ENCODE results near the gene AP5Z1.

The AP5Z1 gene

GRCh38 chr7:4768597-4769569 is 6.5 kb upstream of the AP5Z1 start:
- no peak for DNase-seq

- no peak for DNase-seq
These were observed 5.7 kb upstream of the AP5Z1 start for GRCh38 chr7:4769761-4770160.

- no peak for DNase-seq
These were observed 4.5 kb upstream of the AP5Z1 start for GRCh38 chr7:4770886-4771285.

- DNase-seq, result no peak
These were observed 3.7 kb upstream of the AP5Z1 start for GRCh38 chr7:4771737-4772136.

DNA sequence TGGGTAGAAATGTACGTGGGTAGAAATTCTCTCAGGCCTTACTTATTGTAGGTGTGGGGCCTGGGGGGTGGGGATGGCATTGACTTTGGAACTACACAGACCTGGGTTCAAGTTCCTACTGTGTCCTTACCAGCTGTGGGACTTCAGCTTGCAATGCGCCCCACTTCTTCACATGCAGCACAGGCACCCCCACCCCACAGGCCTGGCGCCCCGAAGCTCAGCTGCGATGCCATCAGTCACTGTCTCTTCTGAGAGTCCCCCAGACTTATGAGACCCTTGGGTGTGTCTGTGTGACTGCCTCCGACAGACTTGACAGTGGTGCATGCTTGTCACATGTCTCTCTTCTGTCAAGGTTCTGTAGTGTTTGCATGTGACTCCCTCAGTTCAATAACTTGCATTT is 3.1 kb upstream of the AP5Z1 start:
- DNase-seq, result no peak

- no peak for DNase-seq
These were observed 1.4 kb upstream of the AP5Z1 start for GRCh38 chr7:4774007-4774406.

DNA sequence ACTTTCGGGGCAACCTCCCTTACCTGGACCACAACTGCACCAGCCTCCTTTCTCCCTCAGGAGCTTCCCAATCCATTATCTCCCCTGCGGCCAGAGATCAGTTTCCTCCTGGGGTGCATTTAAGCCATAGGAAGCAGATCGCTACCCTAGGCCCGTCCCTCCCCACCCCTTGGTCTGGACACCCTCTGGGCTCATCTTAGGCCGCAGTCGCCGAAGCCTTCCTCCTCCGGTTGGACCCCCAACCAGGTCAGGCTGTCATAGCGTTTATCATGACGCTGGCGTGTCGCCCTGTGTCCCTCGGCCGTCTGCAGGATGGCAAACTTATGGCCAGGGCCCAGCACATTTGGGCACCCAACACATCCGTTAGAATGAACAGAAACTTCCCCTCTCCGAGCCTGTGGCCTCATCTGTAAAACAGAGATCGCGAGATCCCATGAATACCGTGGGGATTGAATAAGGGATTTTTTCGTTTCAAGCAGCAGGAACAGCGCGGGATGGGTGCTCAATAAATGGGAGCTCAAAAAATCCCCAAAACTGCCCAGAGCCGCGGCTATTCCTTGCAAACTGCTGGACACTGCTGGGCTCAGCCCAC is 669 bp upstream of the AP5Z1 start:
- DNase-seq, result peak; percentile 62

- DNase-seq, result peak; percentile 21
These were observed 613 bp downstream of the AP5Z1 start for GRCh38 chr7:4775848-4776623.

DNA sequence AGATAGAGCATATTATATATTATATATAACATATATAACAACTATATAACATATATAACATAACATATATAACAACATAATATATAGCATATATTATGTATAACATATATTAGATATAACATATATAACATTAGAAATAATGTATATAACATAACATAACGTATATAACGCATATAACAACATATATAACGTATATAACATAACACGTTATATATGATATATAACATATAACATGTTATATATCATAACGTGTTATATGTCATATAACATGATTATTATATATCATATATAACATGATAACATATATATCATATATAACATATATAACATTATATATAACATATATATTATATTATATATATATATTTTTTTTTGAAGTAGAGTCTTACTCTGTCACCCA is 3.7 kb downstream of the AP5Z1 start:
- DNase-seq, result no peak

GRCh38 chr7:4781366-4782069 is 6.1 kb downstream of the AP5Z1 start:
- no peak for DNase-seq

DNA sequence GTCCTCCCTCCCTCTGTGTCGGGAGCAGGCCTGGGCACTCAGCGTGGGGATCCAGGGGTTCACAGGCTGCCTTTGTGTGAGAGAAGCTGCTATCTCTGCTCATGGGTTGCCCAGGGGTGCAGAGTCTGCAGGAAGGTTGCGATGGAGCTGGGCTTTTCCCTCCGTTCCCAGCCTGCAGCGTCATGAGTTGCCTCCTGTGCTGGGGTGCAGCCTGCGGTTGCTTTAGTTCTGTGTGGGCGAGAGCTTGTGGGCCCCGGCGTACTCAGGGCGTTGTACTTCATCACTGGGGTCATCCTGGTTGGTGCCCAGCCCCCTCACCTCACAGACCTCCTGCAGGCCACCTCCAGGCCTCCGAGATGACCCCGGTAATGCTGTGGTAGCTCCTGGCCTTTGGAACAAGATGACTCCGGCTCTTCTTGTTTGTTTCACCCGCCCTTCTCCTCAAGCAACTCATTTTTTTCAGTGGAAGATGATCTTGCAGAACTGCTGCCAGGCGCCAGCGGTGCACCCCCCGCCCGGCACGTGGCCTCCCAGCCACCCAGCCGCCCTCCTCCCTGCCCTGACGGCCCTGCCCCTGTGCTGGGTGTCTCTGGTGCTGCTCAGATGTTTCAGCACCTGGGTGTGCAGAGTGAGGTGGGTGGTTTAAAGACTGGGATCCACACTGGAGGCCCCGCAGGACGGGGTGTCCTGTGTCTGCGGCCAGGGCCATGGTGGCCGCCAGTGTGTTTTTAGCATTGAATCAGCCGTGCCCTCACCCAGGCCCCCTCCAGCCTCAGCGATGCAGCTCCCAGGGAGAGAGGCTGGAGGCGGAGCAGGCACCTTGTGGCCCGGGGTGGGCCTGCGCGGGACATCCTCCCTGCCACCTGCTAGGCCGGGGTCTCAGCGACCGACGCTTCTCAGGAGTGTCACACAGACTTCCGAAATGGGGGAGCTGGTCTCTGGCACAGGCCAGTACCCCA is 7.2 kb downstream of the AP5Z1 start:
- DNase-seq, result no peak

DNA sequence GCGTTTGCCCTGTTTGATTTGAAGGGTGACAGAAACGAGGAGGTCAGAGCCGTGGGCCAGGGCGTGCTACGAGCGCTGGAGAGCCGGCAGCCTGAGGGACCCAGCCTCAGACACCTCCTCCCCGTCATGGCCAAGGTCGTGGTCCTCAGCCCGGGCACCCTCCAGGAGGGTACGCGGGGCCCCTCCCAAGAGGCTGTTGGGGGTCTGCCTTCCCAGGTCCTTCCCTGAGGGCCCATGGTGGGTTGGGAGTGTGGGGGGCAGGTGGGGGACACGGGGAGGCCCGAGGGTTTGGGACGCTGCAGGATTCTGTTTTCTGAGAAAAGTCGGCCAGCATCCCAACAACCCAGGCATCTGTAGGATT is 7.8 kb downstream of the AP5Z1 start:
- no peak for DNase-seq

GRCh38 chr7:4783762-4784351 is 8.4 kb downstream of the AP5Z1 start:
- DNase-seq, result no peak

DNA sequence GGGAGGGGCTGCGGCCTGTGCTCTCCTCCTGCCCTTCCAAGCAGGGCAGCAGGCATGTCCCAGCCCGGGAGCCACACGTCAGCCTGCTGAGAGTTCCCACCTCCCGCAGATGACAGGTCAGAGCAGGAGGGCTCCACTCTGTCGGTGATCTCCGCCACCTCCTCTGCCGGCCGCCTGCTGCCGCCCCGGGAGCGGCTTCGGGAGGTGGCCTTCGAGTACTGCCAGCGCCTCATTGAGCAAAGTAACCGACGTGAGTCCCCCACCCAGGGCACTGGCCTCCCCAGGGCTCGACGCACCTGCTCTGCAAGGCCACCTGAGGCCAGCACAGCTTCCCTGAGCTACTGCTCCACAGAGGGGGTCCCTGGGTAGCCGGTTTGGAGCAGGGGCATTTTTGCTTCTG is 9.4 kb downstream of the AP5Z1 start:
- no peak for DNase-seq

- no peak for DNase-seq
These were observed 9.9 kb downstream of the AP5Z1 start for GRCh38 chr7:4785371-4785770.

DNA sequence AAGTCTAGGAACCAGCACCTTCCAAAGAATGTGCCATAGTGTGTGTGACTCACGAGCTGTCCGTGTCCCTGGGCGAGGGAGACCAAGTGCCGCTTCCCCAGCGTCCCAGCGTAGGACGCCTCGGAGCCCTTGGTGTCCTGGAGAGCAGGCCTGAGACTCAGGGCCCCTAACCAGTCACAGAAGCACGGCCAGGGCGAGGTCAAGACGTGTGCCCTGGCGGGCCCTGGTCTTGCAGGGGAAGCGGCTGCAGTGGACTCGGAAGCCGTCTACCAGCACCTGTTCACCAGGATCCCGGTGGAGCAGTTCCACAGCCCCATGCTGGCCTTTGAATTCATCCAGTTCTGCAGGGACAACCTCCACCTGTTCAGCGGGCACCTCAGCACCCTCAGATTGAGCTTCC is 10.6 kb downstream of the AP5Z1 start:
- no peak for DNase-seq

DNA sequence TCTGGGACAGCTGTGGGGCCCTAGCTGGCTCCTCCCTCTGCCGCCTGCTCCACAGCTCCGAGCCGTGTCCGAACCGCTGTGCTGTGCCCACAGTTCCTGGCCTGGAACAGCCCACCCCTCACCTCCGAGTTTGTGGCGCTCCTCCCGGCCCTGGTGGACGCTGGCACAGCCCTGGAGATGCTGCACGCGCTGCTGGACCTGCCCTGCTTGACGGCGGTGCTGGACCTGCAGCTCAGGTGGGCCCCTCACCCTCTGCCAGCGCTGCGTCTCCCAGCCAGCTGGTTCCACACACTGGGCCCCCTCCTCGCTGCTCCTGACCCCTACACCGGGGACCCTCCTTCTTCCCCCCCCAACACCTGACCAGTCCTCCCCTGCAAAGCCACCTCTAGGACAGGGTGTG is 12.1 kb downstream of the AP5Z1 start:
- DNase-seq, result no peak

GRCh38 chr7:4787947-4788626 is 12.7 kb downstream of the AP5Z1 start:
- no peak for DNase-seq

- no peak for DNase-seq
These were observed 13.3 kb downstream of the AP5Z1 start for GRCh38 chr7:4788627-4789189.

Data from fibroblast of upper back skin (primary cell).